Transverse colon (tissue), 4 donors: ENCODE measurements around the gene DYNC1H1. TPM values are rescaled to one million over a fixed set of nuclear protein-coding genes. Genes with fewer than 3 reads are reported as not detected.

Experiments
- DNase-seq: peaks from one replicate; pipeline ENCODE4 v3.0.0-alpha.2; 2019
- H3K27ac ChIP-seq, 4 donors: fragments of 200-600 bp; sonication (generic); 2 replicates each; pipeline ENCODE4 v1.5.1; 2016 to 2018; ENCODE audit warnings: inconsistent platforms in 4 of 4
- H3K27me3 ChIP-seq: fragments of 200-600 bp; sonication (generic); 2 replicates; pipeline ENCODE4 v1.5.1; 2017; ENCODE audit warnings: inconsistent platforms
- H3K36me3 ChIP-seq, 4 donors: fragments of 200-600 bp; sonication (generic); 2 replicates each; pipeline ENCODE4 v1.5.1; 2017 to 2019; ENCODE audit warnings: inconsistent platforms in 4 of 4
- H3K4me1 ChIP-seq, 4 donors: fragments of 200-600 bp; sonication (generic); 2 replicates each; pipeline ENCODE4 v1.5.1; 2017 to 2020; ENCODE audit warnings: inconsistent platforms in 4 of 4
- H3K4me3 ChIP-seq, 4 donors: fragments of 200-600 bp; sonication (generic); 1 replicate in 1 of 4; 2 replicates in 3 of 4; pipeline versions ENCODE4 v1.5.1 to v1.6.1; 2017 to 2019; ENCODE audit warnings: inconsistent platforms in 4 of 4
- H3K9me3 ChIP-seq, 2 donors: fragments of 200-600 bp; sonication (generic); 2 replicates each; pipeline ENCODE4 v1.5.1; 2017 to 2019; ENCODE audit warnings: inconsistent platforms in 2 of 2
- CTCF ChIP-seq, 5 experiments: fragments of 200-600 bp in 3 of 5; fragments of 450-650 bp in 2 of 5; sonication (generic) in 3 of 5; IDR thresholded peaks; 1 replicate in 2 of 5; 2 replicates in 3 of 5; pipeline ENCODE4 v1.5.1; 2016 to 2017; ENCODE audit warnings: antibody characterized with exemption in 5 of 5, inconsistent platforms in 3 of 5, mild to moderate bottlenecking in 2 of 5, moderate library complexity in 1 of 5
- EP300 ChIP-seq: sonication (generic); formaldehyde crosslinking; IDR thresholded peaks from one replicate; pipeline ENCODE4 v1.6.1; 2017; ENCODE audit warnings: antibody characterized with exemption, low read depth
- POLR2A ChIP-seq: fragments of 450-650 bp; IDR thresholded peaks from one replicate; pipeline ENCODE4 v1.6.1; 2016; ENCODE audit warnings: antibody characterized with exemption, mild to moderate bottlenecking, moderate library complexity
- POLR2AphosphoS5 ChIP-seq, 3 donors: sonication (generic); formaldehyde crosslinking; IDR thresholded peaks; one replicate each; pipeline ENCODE4 v1.6.1; 2016; ENCODE audit warnings: antibody characterized with exemption in 3 of 3
- WGBS, 2 donors: methylation state at CpG; one replicate each; pipeline ENCODE4 v1.1.5; 2018; ENCODE audit warnings: low coverage in 1 of 2; 5-methylcytosine and 5-hydroxymethylcytosine counted together
- in situ Hi-C, 4 donors: fragments of 200-750 bp; cut with MboI; loops; one replicate each; pipeline versions ENCODE4 v1.15.0 to v1.15.1; 2017; ENCODE audit warnings: low sequenced_read_pairs in 3 of 4, low pct_ligation_motif_present in 1 of 4, low pct_unique_long_range_greater_than_20kb in 1 of 4
- intact Hi-C: fragments of 100-400 bp; cut with DNase I; formaldehyde crosslinking; loops from one replicate; pipeline ENCODE4 v1.15.1; 2023; ENCODE audit warnings: low total_unique reads
- total RNA-seq, 4 donors: library from RNA; depleted of rRNA; stranded (reverse); fragments of >200 nt; gene quantifications; one replicate each; pipeline ENCODE4 v1.1.0, GENCODE V29; 2016

The DYNC1H1 gene
- total RNA-seq = 100 to 1,000 TPM; 471 to 647 (median 482) TPM

GRCh38 chr14:101964297-101965180 lies at the start of gene DYNC1H1:
TSS of gene DYNC1H1 (plus strand) at chr14:101964573. CDS start at chr14:101964692, 119 bp downstream.
- Histone ChIP-seq H3K27ac (peak within 1 kb of the TSS; percentile 96 to 99 (median 98)), H3K9me3 (no peaks in the 10 kb centered on the region), H3K36me3 (no peaks in the 10 kb centered on the region), H3K4me3 (peak within 1 kb of the TSS; percentile 87 to 99 (median 94)), H3K27me3 (no peaks in the 10 kb centered on the region), H3K4me1 (peaks cover 8 to 51% (median 29%) of the 10 kb centered on the region in 4 donors)
- WGBS, 2 donors = 0% methylated on average over 39 of the region's 115 CpGs; no CpG with 5 or more reads in 1 of the 2 donors
- DNase-seq = peak; percentile 92
- in situ Hi-C loops (loop anchor here in 2 of 4 donors (10.0 to 25.0 kb wide), 2 partner anchors 130 to 348 kb away; partner anchors contain the start of genes MOK (in 1 of the 2) and ZNF839 (in 1 of the 2)), intact Hi-C loops (loop anchor here (5.0 kb wide), 2 partner anchors 123 to 192 kb away; partner anchors contain the start of gene HSP90AA1)
- no peak for TF ChIP-seq EP300
- TF ChIP-seq CTCF (IDR thresholded peaks at IDR 0.05) = no peak
- TF ChIP-seq POLR2AphosphoS5 (IDR thresholded peaks at IDR 0.05) = peak; percentile 97 to 98 (median 98)
- peak; percentile 97 for TF ChIP-seq POLR2A

GRCh38 chr14:101915871-101916815 lies 48.2 kb upstream of the DYNC1H1 start:
- Histone ChIP-seq H3K36me3 (peaks cover 0 to 21% (median 10%) of the 10 kb centered on the region in 4 donors), H3K27me3 (no peaks in the 10 kb centered on the region), H3K4me1 (no peaks in the 10 kb centered on the region), H3K4me3 (no peak overlapping the region), H3K27ac (no peak overlapping the region), H3K9me3 (no peaks in the 10 kb centered on the region)
- no peak for DNase-seq
- WGBS, 2 donors = 90 to 96% methylated on average over 4 to 23 of the region's 23 CpGs
- intact Hi-C loops (no loop called here), in situ Hi-C loops (no loop called here)
- no peak for TF ChIP-seq POLR2AphosphoS5 (IDR thresholded peaks at IDR 0.05)
- no peak for TF ChIP-seq EP300
- no peak for TF ChIP-seq CTCF (IDR thresholded peaks at IDR 0.05)
- TF ChIP-seq POLR2A = no peak

GRCh38 chr14:101916816-101917412 lies 47.5 kb upstream of the DYNC1H1 start:
- DNase-seq = no peak
- 89% methylated on average over 18 of the region's 18 CpGs; no CpG with 5 or more reads in 1 of the 2 donors for WGBS, 2 donors
- intact Hi-C loops = no loop called here
- H3K9me3 ChIP-seq = no peaks in the 10 kb centered on the region
- no peaks in the 10 kb centered on the region for H3K4me1 ChIP-seq
- in situ Hi-C loops = no loop called here
- TF ChIP-seq POLR2A (no peak), CTCF (IDR thresholded peaks at IDR 0.05) (no peak), EP300 (no peak), POLR2AphosphoS5 (IDR thresholded peaks at IDR 0.05) (no peak)
- H3K4me3 ChIP-seq = no peak overlapping the region
- no peaks in the 10 kb centered on the region for H3K27me3 ChIP-seq
- H3K36me3 ChIP-seq = peaks cover 0 to 20% (median 10%) of the 10 kb centered on the region in 4 donors
- no peak overlapping the region for H3K27ac ChIP-seq
